BJ (cell line): ENCODE results near the gene ULK2. TPM values are rescaled to one million over a fixed set of nuclear protein-coding genes. Genes with fewer than 3 reads are reported as not detected.
A peak's percentile ranks its signal among the peaks of the same experiment; 100 is the strongest.
"Not testable (repeated sequence)": the region's sequence is repeated elsewhere in the genome, so short reads cannot be mapped to it uniquely, and the experiment has no call there.

ENCODE experiments used
- CTCF ChIA-PET: fragments of 350-600 bp; formaldehyde crosslinking; extraction: SDS; loops from one replicate; lab custom pipeline; 2021; ENCODE audit warnings: antibody characterized with exemption, inconsistent platforms; lab: Yijun Ruan, JAX
- POLR2A ChIA-PET: fragments of 300-600 bp; sonication (Branson Sonifier 250); formaldehyde crosslinking; extraction: SDS; loops from one replicate; lab custom pipeline; 2021; ENCODE audit warnings: antibody characterized with exemption; lab: Charles Lee
- DNase-seq: peaks from one replicate; pipeline ENCODE4 v3.0.0-alpha.2; 2011; ENCODE audit warnings: low read depth
- H3K27me3 ChIP-seq: 2 replicates; pipeline ENCODE4 v1.6.0; 2011; ENCODE audit warnings: low read length; ENCODE audit not compliant: control insufficient read depth, insufficient read depth
- H3K36me3 ChIP-seq: 2 replicates; pipeline ENCODE4 v1.5.1; 2011; ENCODE audit warnings: low read length; ENCODE audit not compliant: control insufficient read depth, insufficient read depth
- H3K4me3 ChIP-seq: 2 replicates; pipeline ENCODE4 v1.5.1; 2011; ENCODE audit warnings: low read depth, mild to moderate bottlenecking, control low read depth, low read length
- polyA plus RNA-seq: library from polyadenylated mRNA; depleted of rRNA; stranded (reverse); fragments of >200 nt; gene quantifications from 2 replicates; pipeline ENCODE4 v1.2.3, GENCODE V29; 2011
- TF ChIP-seq, protein P1 (sequence below): IDR thresholded peaks from 2 replicates; pipeline ENCODE4 v1.5.1; 2011; ENCODE audit warnings: low read depth, mild to moderate bottlenecking, control low read depth, inconsistent platforms, low read length, moderate library complexity; ENCODE audit not compliant: insufficient read depth

ULK2 gene
- polyA plus RNA-seq, 1 experiment, result 38.2 TPM

DNA sequence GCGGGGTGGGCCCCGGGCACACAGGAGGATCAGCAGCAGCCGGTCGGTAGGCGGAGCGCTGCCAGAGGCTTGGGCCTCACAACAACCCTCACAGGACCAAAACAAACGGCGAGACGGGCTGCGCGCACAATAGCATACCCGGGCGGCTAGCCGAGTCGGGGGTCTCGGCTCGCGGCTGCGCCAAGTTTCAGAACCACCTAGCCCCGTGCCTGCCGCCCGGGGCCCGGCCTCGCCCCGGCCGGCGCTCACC is 732 bp downstream of the ULK2 start:
- no peak for DNase-seq
- peak overlapping the region; percentile 60 for H3K4me3 ChIP-seq
- no peaks in the 10 kb centered on the region for H3K27me3 ChIP-seq
- CTCF ChIA-PET, result interaction anchor here (0.6 to 1.2 kb wide), 3 partner anchors 13 to 118 kb away, joined by 3 read pairs; no protein-coding TSS in a partner anchor
- POLR2A ChIA-PET, result no interaction called here
- TF ChIP-seq, protein P1, sequence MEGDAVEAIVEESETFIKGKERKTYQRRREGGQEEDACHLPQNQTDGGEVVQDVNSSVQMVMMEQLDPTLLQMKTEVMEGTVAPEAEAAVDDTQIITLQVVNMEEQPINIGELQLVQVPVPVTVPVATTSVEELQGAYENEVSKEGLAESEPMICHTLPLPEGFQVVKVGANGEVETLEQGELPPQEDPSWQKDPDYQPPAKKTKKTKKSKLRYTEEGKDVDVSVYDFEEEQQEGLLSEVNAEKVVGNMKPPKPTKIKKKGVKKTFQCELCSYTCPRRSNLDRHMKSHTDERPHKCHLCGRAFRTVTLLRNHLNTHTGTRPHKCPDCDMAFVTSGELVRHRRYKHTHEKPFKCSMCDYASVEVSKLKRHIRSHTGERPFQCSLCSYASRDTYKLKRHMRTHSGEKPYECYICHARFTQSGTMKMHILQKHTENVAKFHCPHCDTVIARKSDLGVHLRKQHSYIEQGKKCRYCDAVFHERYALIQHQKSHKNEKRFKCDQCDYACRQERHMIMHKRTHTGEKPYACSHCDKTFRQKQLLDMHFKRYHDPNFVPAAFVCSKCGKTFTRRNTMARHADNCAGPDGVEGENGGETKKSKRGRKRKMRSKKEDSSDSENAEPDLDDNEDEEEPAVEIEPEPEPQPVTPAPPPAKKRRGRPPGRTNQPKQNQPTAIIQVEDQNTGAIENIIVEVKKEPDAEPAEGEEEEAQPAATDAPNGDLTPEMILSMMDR, result peak; percentile 60
- H3K36me3 ChIP-seq, result no peaks in the 10 kb centered on the region

DNA sequence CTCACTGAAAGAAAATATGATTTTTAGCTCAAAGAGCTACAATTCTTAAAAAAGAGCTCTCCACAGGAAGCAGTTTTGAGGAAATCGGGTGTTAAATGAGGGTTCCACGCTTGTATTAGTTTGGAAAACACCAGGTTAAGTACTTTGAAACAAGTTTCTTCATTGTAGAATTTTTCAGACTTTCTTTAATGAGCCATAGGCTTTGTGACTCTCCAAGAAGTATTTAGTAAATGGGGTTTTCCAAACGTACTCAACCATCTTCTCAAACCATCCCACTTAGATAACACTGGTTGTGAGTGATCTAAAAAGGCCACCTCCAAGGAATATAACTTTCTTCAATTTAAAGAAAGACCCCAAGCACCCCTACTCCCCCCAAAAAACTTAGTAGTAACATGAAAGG is 2.7 kb downstream of the ULK2 start:
- ChIA-PET CTCF (interaction anchor here (1.5 to 1.6 kb wide), 2 partner anchors 144 to 145 kb away, joined by 3 read pairs; no protein-coding TSS in a partner anchor), POLR2A (interaction anchor here (0.6 kb wide), 1 partner anchor 342 kb away, joined by 3 read pairs; no protein-coding TSS in a partner anchor)
- DNase-seq, result no peak
- Histone ChIP-seq H3K27me3 (no peaks in the 10 kb centered on the region), H3K36me3 (no peaks in the 10 kb centered on the region), H3K4me3 (no peak overlapping the region)
- TF ChIP-seq, protein P1, result no peak

DNA sequence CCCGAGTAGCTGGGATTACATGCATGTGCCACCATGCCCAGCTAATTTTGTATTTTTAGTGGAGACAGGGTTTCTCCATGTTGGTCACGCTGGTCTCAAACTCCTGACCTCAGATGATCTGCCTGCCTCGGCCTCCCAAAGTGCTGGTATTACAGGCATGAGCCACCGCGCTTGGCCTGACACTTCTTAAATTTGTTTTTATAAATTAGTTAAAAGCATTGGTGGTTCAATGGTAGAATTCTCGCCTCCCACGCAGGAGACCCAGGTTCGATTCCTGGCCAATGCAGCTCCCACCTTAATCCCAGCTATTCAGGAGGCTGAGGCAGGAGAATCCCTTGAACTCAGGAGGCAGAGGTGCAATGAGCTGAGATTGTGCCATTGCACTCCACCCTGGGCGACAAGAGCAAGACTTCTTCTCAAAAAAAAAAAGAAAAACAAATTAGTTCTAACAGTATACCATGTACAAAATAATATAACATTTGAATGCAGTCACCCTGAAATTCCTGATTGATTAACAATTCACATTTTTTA is 7.0 kb downstream of the ULK2 start:
- H3K36me3 ChIP-seq, H3K4me3 ChIP-seq, POLR2A ChIA-PET, DNase-seq, H3K27me3 ChIP-seq: not testable (repeated sequence)
- CTCF ChIA-PET, result interaction anchor here (1.6 kb wide), 1 partner anchor 149 kb away, joined by 3 read pairs; no protein-coding TSS in a partner anchor

DNA sequence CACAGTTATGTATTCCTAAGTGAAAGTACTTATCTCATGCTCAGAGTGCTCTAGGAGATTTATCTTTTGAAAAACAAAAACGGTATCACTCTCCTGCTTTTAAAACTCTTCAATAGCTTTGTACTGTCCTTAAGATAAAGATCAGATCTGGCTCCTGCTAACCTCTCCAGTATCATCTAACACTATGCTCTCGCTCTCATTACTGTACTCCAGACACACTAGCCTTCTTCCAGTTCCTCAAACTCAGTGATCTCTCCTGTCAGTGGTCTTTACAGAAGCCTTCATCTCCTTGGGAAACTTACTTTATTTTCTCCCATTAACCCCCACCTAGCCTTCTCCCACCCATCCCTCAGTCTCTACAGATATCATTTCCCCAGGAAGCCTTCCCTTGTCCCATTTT is 10.1 kb downstream of the ULK2 start:
- Histone ChIP-seq H3K27me3 (no peaks in the 10 kb centered on the region), H3K4me3 (no peak overlapping the region), H3K36me3 (no peaks in the 10 kb centered on the region)
- ChIA-PET POLR2A (no interaction called here), CTCF (interaction anchor here (0.7 kb wide), 1 partner anchor 263 kb away, joined by 4 read pairs; no protein-coding TSS in a partner anchor)
- DNase-seq, result no peak
- TF ChIP-seq, protein P1, result no peak

DNA sequence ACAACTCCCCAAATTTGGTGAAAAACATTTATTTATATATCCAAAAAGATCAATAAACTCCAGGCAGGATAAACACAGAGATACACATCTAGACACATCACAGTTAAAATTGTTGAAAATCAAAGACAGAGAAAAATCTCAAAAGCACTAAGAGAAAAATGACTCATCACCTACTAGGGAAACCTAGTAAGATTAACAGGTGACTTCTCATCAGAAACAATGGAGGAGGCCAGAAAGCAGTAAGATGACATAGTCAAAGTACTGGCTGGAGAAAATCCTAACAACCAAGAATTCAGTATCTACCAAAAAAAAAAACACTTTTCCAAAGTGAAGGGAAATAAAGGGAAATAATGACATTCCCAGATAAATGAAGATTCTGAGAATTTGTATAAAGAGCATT is 33.8 kb downstream of the ULK2 start:
- TF ChIP-seq, protein P1, result no peak
- no peak overlapping the region for H3K4me3 ChIP-seq
- H3K27me3 ChIP-seq, result no peaks in the 10 kb centered on the region
- no peak for DNase-seq
- POLR2A ChIA-PET, result no interaction called here
- H3K36me3 ChIP-seq, result 0 out of 2 replicates have a peak, but pooled peaks cover under 1% of the 10 kb centered on the region
- CTCF ChIA-PET, result no interaction called here

DNA sequence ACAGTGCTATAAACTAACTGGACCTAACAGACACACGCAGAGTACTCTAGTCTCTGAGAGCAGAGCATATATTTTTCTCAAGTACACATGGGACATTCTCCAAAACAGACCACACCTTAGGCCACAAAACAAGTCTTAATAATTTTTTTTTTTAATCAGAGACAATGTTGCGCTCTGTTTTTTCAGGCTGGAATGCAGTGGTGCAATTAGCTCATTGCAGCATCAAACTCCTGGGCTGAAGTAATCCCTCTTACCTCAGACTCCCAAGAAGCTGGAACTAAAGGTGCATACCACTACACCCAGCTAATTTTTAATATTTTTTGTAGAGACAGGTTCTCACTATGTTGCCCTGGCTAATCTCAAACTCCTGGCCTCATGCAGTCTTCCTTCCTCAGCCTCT is 37.7 kb downstream of the ULK2 start:
- CTCF ChIA-PET, result interaction anchor here (0.6 kb wide), 1 partner anchor 8 kb away, joined by 4 read pairs; no protein-coding TSS in a partner anchor
- TF ChIP-seq, protein P1, result no peak
- no peak for DNase-seq
- POLR2A ChIA-PET, result interaction anchor here (0.6 kb wide), 1 partner anchor 12 kb away, joined by 10 read pairs; no protein-coding TSS in a partner anchor
- Histone ChIP-seq H3K4me3 (no peak overlapping the region), H3K27me3 (no peaks in the 10 kb centered on the region), H3K36me3 (peaks cover under 1% of the 10 kb centered on the region; the same call in 1 of the 2 replicates)
